PC-9 (cell line): Measurements from ENCODE around the gene SLC8A1.

Experiments used
- CTCF ChIP-seq: fragments of 200-600 bp; sonication (generic); conservative IDR thresholded peaks from 2 replicates; pipeline ENCODE4 v1.6.1; 2017; ENCODE audit warnings: mixed run types, antibody characterized with exemption, mild to moderate bottlenecking, moderate library complexity
- EZH2 ChIP-seq: fragments of 200-600 bp; sonication (generic); IDR thresholded peaks from 2 replicates; pipeline ENCODE4 v1.8.0; 2017; ENCODE audit warnings: antibody characterized with exemption, low read depth

GRCh38 chr2:40105593-40105992 is 346.3 kb downstream of the SLC8A1 start:
- TF ChIP-seq CTCF, result no peak
- TF ChIP-seq EZH2, result no peak
